A673 (cell line): ENCODE measurements around the gene PRSS22. TPM values are rescaled to one million over a fixed set of nuclear protein-coding genes. Genes with fewer than 3 reads are reported as not detected.

ENCODE experiments used
- BruUV-seq: library from RNA; stranded (reverse); fragments of 400-500 nt; replicated peaks from 2 replicates; lab custom pipeline; 2021; lab: Mats Ljungman, UMichigan
- CTCF ChIA-PET: fragments of 300-600 bp; sonication (Branson Sonifier 250); formaldehyde crosslinking; loops from one replicate; lab custom pipeline; 2022; ENCODE audit warnings: antibody characterized with exemption; lab: Charles Lee
- POLR2A ChIA-PET: fragments of 300-600 bp; sonication (Branson Sonifier 250); formaldehyde crosslinking; loops from one replicate; lab custom pipeline; 2022; ENCODE audit warnings: antibody characterized with exemption; ENCODE audit not compliant: low non-redundant PET; lab: Charles Lee
- DNase-seq: peaks from one replicate; pipeline ENCODE4 v3.0.0-alpha.2; 2015; ENCODE audit warnings: low spot score
- H3K27ac ChIP-seq: fragments of 200-600 bp; sonication (generic); 2 replicates; pipeline ENCODE4 v1.5.1; 2016; ENCODE audit warnings: mixed run types, low read depth, mild to moderate bottlenecking, mixed read lengths, antibody characterized with exemption, low read length; ENCODE audit not compliant: poor library complexity, severe bottlenecking
- H3K27me3 ChIP-seq: fragments of 200-600 bp; sonication (generic); replicated peaks from 2 replicates; pipeline ENCODE4 v1.6.1; 2017; ENCODE audit warnings: mixed run types, low read depth, mild to moderate bottlenecking, mixed read lengths, antibody characterized with exemption, low read length; ENCODE audit not compliant: insufficient read depth, poor library complexity
- H3K36me3 ChIP-seq: fragments of 200-600 bp; sonication (generic); 2 replicates; pipeline ENCODE4 v1.6.1; 2016; ENCODE audit warnings: mixed run types, mild to moderate bottlenecking, mixed read lengths, antibody characterized with exemption, low read length; ENCODE audit not compliant: insufficient read depth, poor library complexity, severe bottlenecking
- H3K4me1 ChIP-seq: fragments of 200-600 bp; sonication (generic); 2 replicates; pipeline ENCODE4 v1.6.1; 2017; ENCODE audit warnings: mixed run types, mild to moderate bottlenecking, mixed read lengths, antibody characterized with exemption, low read length; ENCODE audit not compliant: insufficient read depth, poor library complexity, severe bottlenecking
- H3K4me3 ChIP-seq: fragments of 200-600 bp; sonication (generic); 2 replicates; pipeline ENCODE4 v1.5.1; 2016; ENCODE audit warnings: low read depth, mixed run types, mild to moderate bottlenecking, mixed read lengths, low read length; ENCODE audit not compliant: poor library complexity, severe bottlenecking
- H3K9me3 ChIP-seq: fragments of 200-600 bp; sonication (generic); 2 replicates; pipeline ENCODE4 v1.6.1; 2016; ENCODE audit warnings: mixed run types, low read depth, mild to moderate bottlenecking, mixed read lengths, antibody characterized with exemption, low read length; ENCODE audit not compliant: poor library complexity, severe bottlenecking
- CTCF ChIP-seq: fragments of 300-800, 200-600 bp; sonication (generic); conservative IDR thresholded peaks from 2 replicates; pipeline ENCODE4 v1.5.1; 2017; ENCODE audit warnings: low read depth, mild to moderate bottlenecking, antibody characterized with exemption, low read length, moderate library complexity, mixed read lengths
- EZH2 ChIP-seq: fragments of 200-600 bp; sonication (generic); IDR thresholded peaks from 2 replicates; pipeline ENCODE4 v1.6.1; 2017; ENCODE audit warnings: borderline replicate concordance, low read depth, mild to moderate bottlenecking, mixed read lengths, antibody characterized with exemption, low read length; ENCODE audit not compliant: poor library complexity, severe bottlenecking
- intact Hi-C: fragments of 100-400 bp; cut with micrococcal nuclease; formaldehyde crosslinking; loops from one replicate; pipeline ENCODE4 v1.10.0; 2022; ENCODE audit not compliant: unreplicated experiment
- total RNA-seq: library from RNA; stranded (reverse); gene quantifications from 2 replicates; pipeline ENCODE4 v1.2.3, GENCODE V29; 2021

Gene PRSS22
- total RNA-seq, 1 experiment from 2014 or later = not detected

DNA sequence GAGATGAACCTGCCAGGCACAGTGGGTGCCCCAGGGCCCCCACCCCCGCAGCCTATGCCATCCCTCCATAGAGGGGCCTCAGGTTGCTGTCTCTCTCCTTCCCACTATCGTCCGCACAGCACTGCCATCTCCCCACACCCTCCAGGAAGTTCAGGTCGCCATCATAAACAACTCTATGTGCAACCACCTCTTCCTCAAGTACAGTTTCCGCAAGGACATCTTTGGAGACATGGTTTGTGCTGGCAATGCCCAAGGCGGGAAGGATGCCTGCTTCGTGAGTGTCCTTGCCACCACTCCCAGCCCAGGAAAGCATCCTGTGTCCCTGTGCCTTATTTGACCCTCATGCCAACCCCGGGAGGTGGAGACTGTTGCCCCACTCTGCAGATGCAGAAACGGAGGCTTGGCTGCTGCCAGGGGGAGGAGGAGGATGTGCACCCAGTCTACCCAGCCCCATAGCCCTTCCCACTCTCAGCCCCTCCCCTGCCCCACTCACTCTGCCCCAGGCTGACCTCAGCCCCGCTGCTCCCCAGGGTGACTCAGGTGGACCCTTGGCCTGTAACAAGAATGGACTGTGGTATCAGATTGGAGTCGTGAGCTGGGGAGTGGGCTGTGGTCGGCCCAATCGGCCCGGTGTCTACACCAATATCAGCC lies 37.0 kb downstream of the PRSS22 start:
- DNase-seq = no peak
- Histone ChIP-seq H3K27ac (no peak overlapping the region), H3K4me3 (no peak overlapping the region), H3K36me3 (no peaks in the 10 kb centered on the region), H3K27me3 (no peaks in the 10 kb centered on the region), H3K9me3 (no peaks in the 10 kb centered on the region), H3K4me1 (no peaks in the 10 kb centered on the region)
- ChIA-PET POLR2A (no interaction called here), CTCF (no interaction called here)
- TF ChIP-seq CTCF = no peak
- TF ChIP-seq EZH2 = no peak
- no TSS peak for BruUV-seq
- intact Hi-C loops = no loop called here

DNA sequence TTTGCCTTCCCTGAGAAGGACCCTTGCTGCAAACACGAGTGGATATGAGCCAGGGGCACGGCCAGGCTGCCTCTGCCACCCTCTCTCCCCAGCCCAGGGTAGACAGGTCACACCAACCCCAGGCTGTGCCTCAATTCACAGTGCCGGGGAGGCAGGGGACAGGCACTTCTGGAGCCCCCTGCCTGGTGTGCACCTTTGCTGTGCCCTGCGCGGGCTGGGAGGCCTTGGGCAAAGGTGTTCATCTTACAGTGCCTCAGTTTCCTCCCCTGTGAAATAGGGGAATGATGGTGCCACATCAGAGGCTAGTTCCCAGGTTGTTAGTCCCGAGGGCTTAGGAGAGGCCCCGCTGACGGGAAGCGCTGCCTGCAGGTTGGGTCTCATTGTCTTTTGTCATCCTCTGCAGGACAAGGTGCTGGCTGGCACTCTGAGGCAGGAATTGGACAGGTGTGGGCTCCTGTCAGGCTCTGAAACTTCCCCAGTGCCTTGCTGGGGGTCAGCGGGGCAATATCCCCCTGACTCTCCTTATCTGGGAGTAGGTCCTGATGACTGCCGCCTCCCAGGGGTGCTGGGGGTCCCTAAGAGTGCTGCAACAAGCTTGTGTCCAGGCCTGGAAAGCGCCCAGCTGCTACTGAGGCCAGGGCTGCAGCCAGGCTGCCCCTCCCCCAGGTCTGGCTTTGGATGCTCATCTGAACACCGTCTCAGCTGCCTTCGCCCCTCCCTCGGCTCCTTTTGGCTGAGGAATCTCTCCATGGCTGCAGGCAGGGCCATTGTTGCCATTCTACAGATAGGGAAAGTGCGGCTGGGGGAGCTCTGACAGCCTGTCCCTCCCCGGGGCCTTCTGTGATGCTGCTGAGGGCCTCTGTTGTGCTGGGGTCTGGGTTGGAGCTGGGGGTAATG lies 37.8 kb downstream of the PRSS22 start:
- H3K27me3 ChIP-seq = no peaks in the 10 kb centered on the region
- no peaks in the 10 kb centered on the region for H3K4me1 ChIP-seq
- H3K9me3 ChIP-seq = no peaks in the 10 kb centered on the region
- no peak overlapping the region for H3K4me3 ChIP-seq
- ChIA-PET POLR2A (no interaction called here), CTCF (no interaction called here)
- TF ChIP-seq CTCF (no peak), EZH2 (no peak)
- DNase-seq = no peak
- intact Hi-C loops = no loop called here
- no peak overlapping the region for H3K27ac ChIP-seq
- H3K36me3 ChIP-seq = no peaks in the 10 kb centered on the region
- BruUV-seq = no TSS peak

DNA sequence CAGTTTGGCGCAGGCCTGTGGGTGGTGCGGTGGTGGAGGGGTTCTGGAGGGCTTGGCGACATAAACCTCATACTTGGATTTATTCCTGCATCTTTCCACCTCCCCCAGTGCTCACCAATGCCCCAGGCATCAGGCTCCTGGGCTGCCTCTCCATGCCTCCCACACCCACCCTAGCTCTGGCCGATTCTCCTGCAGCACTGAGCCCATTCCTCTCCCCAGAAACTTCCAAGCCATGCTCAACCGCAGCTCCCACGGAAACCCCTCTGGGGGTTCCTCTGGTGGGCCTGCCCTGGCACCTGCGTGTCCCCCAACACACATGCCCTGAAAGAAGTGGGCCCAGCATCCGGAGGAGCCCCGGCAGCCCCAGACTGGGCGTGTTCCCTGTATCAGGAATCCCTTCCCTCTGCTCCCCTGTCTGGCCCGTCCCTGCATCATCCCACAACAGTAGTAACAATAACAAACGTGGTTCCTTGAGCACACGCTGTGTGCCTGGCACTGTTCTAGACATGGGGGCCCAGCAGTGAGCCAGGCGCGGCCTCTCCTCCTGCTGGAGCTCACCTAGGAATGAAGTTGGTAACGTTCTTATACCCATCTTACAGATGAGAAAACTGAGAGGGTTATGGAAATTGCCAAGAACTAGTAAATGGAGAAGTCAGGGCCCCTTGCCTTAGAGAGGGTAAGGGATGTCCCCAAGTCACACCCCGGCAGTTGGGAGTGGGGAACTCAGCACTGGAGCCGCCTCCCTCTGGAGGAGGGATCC lies 38.6 kb downstream of the PRSS22 start:
- ChIA-PET CTCF (no interaction called here), POLR2A (interaction anchor here (0.5 kb wide), 1 partner anchor 558 kb away, joined by 6 read pairs; no protein-coding TSS in a partner anchor)
- H3K4me1 ChIP-seq = no peaks in the 10 kb centered on the region
- TF ChIP-seq CTCF = no peak
- TF ChIP-seq EZH2 = no peak
- H3K9me3 ChIP-seq = no peaks in the 10 kb centered on the region
- no peaks in the 10 kb centered on the region for H3K27me3 ChIP-seq
- H3K27ac ChIP-seq = no peak overlapping the region
- no TSS peak for BruUV-seq
- no peaks in the 10 kb centered on the region for H3K36me3 ChIP-seq
- H3K4me3 ChIP-seq = no peak overlapping the region
- DNase-seq = no peak
- intact Hi-C loops = no loop called here
